WI38 (cell line): Measurements from ENCODE around the gene GABRG3.

Source experiments
- H3K4me3 ChIP-seq: 2 replicates; pipeline ENCODE4 v1.5.1; 2011; ENCODE audit warnings: low read depth, mild to moderate bottlenecking, control low read depth, low read length
- TF ChIP-seq, protein P1 (sequence below): IDR thresholded peaks from 2 replicates; pipeline ENCODE4 v1.5.1; 2012; ENCODE audit warnings: low read depth, mild to moderate bottlenecking, control low read depth, low read length

GABRG3 gene

GRCh38 chr15:27485265-27485664 lies 514.3 kb downstream of the GABRG3 start:
- H3K4me3 ChIP-seq = no peak overlapping the region
- TF ChIP-seq, protein P1, sequence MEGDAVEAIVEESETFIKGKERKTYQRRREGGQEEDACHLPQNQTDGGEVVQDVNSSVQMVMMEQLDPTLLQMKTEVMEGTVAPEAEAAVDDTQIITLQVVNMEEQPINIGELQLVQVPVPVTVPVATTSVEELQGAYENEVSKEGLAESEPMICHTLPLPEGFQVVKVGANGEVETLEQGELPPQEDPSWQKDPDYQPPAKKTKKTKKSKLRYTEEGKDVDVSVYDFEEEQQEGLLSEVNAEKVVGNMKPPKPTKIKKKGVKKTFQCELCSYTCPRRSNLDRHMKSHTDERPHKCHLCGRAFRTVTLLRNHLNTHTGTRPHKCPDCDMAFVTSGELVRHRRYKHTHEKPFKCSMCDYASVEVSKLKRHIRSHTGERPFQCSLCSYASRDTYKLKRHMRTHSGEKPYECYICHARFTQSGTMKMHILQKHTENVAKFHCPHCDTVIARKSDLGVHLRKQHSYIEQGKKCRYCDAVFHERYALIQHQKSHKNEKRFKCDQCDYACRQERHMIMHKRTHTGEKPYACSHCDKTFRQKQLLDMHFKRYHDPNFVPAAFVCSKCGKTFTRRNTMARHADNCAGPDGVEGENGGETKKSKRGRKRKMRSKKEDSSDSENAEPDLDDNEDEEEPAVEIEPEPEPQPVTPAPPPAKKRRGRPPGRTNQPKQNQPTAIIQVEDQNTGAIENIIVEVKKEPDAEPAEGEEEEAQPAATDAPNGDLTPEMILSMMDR = no peak

- H3K4me3 ChIP-seq = no peak overlapping the region
- TF ChIP-seq, protein P1 = no peak
Measured at GRCh38 chr15:27486051-27486450, 515.1 kb downstream of the GABRG3 start.

- TF ChIP-seq, protein P1 = no peak
- no peak overlapping the region for H3K4me3 ChIP-seq
Measured at GRCh38 chr15:27486683-27487647, 516.0 kb downstream of the GABRG3 start.

- TF ChIP-seq, protein P1 = no peak
- no peak overlapping the region for H3K4me3 ChIP-seq
Measured at GRCh38 chr15:27487846-27488245, 516.9 kb downstream of the GABRG3 start.

DNA sequence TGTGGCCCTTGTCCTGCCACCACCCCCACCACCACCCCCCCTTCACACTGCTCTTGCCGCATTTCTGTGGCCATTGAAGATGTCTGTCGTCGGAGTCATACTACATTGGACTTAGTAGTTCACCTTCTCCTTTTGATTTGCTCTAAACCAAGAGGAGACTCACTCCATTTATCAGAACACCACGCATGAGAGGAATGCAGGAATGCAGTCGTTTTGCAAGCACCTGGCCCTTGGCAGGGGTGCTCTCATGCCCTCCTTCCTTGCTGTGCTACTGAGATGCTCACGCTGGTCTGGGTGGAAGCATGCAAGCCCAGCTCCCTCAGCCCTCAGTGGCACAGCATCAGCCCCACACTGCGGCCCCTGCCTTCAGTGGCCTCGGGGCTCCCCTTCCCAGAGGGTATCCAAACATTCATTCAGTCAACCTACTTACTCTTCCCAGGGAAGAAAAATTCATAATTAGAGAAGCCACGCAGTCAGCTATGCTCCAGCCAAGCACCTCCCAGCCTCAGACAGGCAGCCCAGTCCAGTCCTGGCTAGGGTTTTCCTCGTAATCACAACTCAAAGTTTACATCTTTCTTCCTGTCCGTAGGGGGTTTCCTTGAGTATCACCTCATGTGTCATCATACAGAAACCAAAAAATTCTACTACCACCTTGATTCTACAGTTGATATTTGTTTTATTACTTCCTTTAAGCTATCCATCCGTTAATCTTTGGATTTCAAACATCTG lies 520.0 kb downstream of the GABRG3 start:
- TF ChIP-seq, protein P1 = no peak
- no peak overlapping the region for H3K4me3 ChIP-seq

DNA sequence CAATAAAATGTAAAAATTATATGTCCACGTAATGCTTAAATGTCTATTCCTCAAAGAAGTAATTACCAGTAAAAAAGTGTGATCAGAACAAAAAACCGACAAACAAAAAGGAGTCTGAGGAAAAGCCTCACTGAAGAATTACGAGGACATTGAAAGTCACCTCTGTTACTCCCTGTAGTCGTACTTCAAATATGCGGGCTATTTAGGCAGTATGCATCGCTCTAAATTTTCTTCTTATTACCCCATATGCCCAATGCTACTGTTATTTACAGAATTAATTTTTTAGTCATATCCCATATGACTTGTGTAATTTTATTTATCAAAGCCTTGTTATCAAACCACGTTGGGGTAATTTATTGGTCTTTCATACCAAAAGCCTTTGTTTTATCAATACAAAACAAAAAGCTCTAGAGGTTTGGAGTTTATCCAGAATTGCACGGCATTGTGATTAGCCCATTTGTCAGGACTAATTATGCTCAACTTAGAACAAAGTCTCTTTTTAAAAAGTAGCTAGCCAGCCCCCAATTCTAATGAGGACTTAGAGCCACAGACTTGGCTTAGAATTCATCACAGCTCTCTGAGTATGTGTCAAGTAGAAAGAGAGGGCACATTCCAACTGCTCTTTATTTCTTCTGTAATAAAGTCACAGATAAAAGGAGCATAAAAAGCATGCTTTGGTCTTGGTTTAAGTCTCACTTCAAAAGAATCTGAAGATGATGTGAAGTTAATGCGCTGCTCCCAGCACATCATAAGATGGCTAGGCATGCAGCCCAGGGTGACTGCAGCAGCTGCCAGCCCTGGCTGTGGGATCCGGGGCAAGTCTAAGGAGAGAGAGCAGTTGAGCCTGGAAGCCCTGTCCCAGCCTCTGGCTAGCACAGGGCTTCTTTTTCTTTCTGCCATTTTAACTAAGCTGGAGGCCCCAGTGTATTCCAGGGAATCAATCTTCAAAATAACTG lies 521.0 kb downstream of the GABRG3 start:
- TF ChIP-seq, protein P1 = no peak
- no peak overlapping the region for H3K4me3 ChIP-seq
